Measurements from ENCODE around the gene TEP1. TPM values are rescaled to one million over a fixed set of nuclear protein-coding genes. Genes with fewer than 3 reads are reported as not detected.

Gene TEP1
- total RNA-seq, 2 donors from 2014 or later: 6.9 to 11.9 TPM

GRCh38 chr14:20388159-20388558 is 25.1 kb downstream of the TEP1 start:
- Histone ChIP-seq H3K27me3 (no peaks in the 10 kb centered on the region), H3K9me3 (no peaks in the 10 kb centered on the region), H3K4me3 (no peak overlapping the region), H3K27ac (no peak overlapping the region), H3K36me3 (peaks cover 95% of the 10 kb centered on the region), H3K4me1 (no peaks in the 10 kb centered on the region)
- no peak for TF ChIP-seq CTCF (IDR thresholded peaks at IDR 0.05)
- no peak for DNase-seq (ENCODE audit: low spot score)

- no peak for TF ChIP-seq CTCF (IDR thresholded peaks at IDR 0.05)
- H3K9me3 ChIP-seq: no peaks in the 10 kb centered on the region
- H3K27ac ChIP-seq: no peak overlapping the region
- H3K4me3 ChIP-seq: no peak overlapping the region
- no peaks in the 10 kb centered on the region for H3K4me1 ChIP-seq
- DNase-seq (ENCODE audit: low spot score): no peak
- no peaks in the 10 kb centered on the region for H3K27me3 ChIP-seq
- peaks cover 98% of the 10 kb centered on the region for H3K36me3 ChIP-seq
Observed at GRCh38 chr14:20387576-20387975, 25.7 kb downstream of the TEP1 start.

GRCh38 chr14:20386276-20386855 is 26.9 kb downstream of the TEP1 start:
- no peaks in the 10 kb centered on the region for H3K4me1 ChIP-seq
- DNase-seq (ENCODE audit: low spot score): no peak
- H3K36me3 ChIP-seq: peaks cover 98% of the 10 kb centered on the region
- no peaks in the 10 kb centered on the region for H3K9me3 ChIP-seq
- no peak overlapping the region for H3K4me3 ChIP-seq
- TF ChIP-seq CTCF (IDR thresholded peaks at IDR 0.05): no peak
- H3K27me3 ChIP-seq: no peaks in the 10 kb centered on the region
- H3K27ac ChIP-seq: no peak overlapping the region

- no peak overlapping the region for H3K4me3 ChIP-seq
- no peak for TF ChIP-seq CTCF (IDR thresholded peaks at IDR 0.05)
- H3K36me3 ChIP-seq: peaks cover 98% of the 10 kb centered on the region
- no peaks in the 10 kb centered on the region for H3K4me1 ChIP-seq
- H3K9me3 ChIP-seq: no peaks in the 10 kb centered on the region
- no peak for DNase-seq (ENCODE audit: low spot score)
- H3K27ac ChIP-seq: no peak overlapping the region
- H3K27me3 ChIP-seq: no peaks in the 10 kb centered on the region
Observed at GRCh38 chr14:20384886-20385285, 28.4 kb downstream of the TEP1 start.

GRCh38 chr14:20384321-20384720 is 29.0 kb downstream of the TEP1 start:
- Histone ChIP-seq H3K36me3 (peaks cover 97% of the 10 kb centered on the region), H3K9me3 (no peaks in the 10 kb centered on the region), H3K4me1 (no peaks in the 10 kb centered on the region), H3K27ac (no peak overlapping the region), H3K4me3 (no peak overlapping the region), H3K27me3 (no peaks in the 10 kb centered on the region)
- DNase-seq (ENCODE audit: low spot score): no peak
- TF ChIP-seq CTCF (IDR thresholded peaks at IDR 0.05): no peak

GRCh38 chr14:20383636-20384035 is 29.7 kb downstream of the TEP1 start:
- Histone ChIP-seq H3K27ac (no peak overlapping the region), H3K4me3 (no peak overlapping the region), H3K27me3 (no peaks in the 10 kb centered on the region), H3K4me1 (no peaks in the 10 kb centered on the region), H3K9me3 (no peaks in the 10 kb centered on the region), H3K36me3 (peaks cover 97% of the 10 kb centered on the region)
- no peak for DNase-seq (ENCODE audit: low spot score)
- TF ChIP-seq CTCF (IDR thresholded peaks at IDR 0.05): no peak

Measured in right atrium auricular region (tissue), 2 donors.